Suppressor macrophage (primary cell): ENCODE data around the gene GNB1L.

Source experiments
- DNase-seq, 4 experiments: peaks; one replicate each; pipeline ENCODE4 v3.0.0-alpha.2; 2020 to 2022

Gene GNB1L

GRCh38 chr22:19774628-19775027 is 80.0 kb downstream of the GNB1L start:
- no peak for DNase-seq

GRCh38 chr22:19773470-19774040 is 81.1 kb downstream of the GNB1L start:
- DNase-seq, result no peak

GRCh38 chr22:19772673-19773469 is 81.8 kb downstream of the GNB1L start:
- peak; percentile 64 to 81 (median 75) for DNase-seq

GRCh38 chr22:19772422-19772672 is 82.3 kb downstream of the GNB1L start:
- no peak for DNase-seq

- DNase-seq, result no peak
Measured at GRCh38 chr22:19770349-19771220, 84.1 kb downstream of the GNB1L start.

- DNase-seq, result no peak
Measured at GRCh38 chr22:19769393-19769715, 85.3 kb downstream of the GNB1L start.

GRCh38 chr22:19767427-19768341 is 87.0 kb downstream of the GNB1L start:
- peak; percentile 78 to 87 (median 84) for DNase-seq

GRCh38 chr22:19766511-19767426 is 87.9 kb downstream of the GNB1L start:
- DNase-seq, result peak; percentile 88 to 93 (median 92)

- DNase-seq, result peak in 1 of 4 experiments; percentile 51
Measured at GRCh38 chr22:19766240-19766510, 88.5 kb downstream of the GNB1L start.

GRCh38 chr22:19765477-19766239 is 89.0 kb downstream of the GNB1L start:
- DNase-seq, result peak; percentile 73 to 88 (median 84)

- no peak for DNase-seq
Measured at GRCh38 chr22:19764636-19765476, 89.8 kb downstream of the GNB1L start.

- no peak for DNase-seq
Measured at GRCh38 chr22:19764299-19764593, 90.4 kb downstream of the GNB1L start.

- DNase-seq, result no peak
Measured at GRCh38 chr22:19763458-19764298, 91.0 kb downstream of the GNB1L start.

- no peak for DNase-seq
Measured at GRCh38 chr22:19762568-19763457, 91.9 kb downstream of the GNB1L start.

- no peak for DNase-seq
Measured at GRCh38 chr22:19761725-19762567, 92.7 kb downstream of the GNB1L start.

- peak in 2 of 4 experiments; percentile 28 to 39 for DNase-seq
Measured at GRCh38 chr22:19760951-19761724, 93.5 kb downstream of the GNB1L start.
